A204.1 (cell line): ENCODE results near the gene PTRH1.
A peak's percentile ranks its signal among the peaks of the same experiment; 100 is the strongest.

ENCODE experiments used
- FAIRE-seq: peaks from 2 replicates; lab custom pipeline; 2012; peaks lifted over from hg19 to GRCh38; lab: Jason Lieb, UNC

PTRH1 gene

GRCh38 chr9:127741831-127742434, 26.5 kb upstream of the PTRH1 start:
- FAIRE-seq, result no peak

GRCh38 chr9:127739614-127740330, 24.3 kb upstream of the PTRH1 start:
- FAIRE-seq, result no peak

GRCh38 chr9:127738666-127739065, 23.2 kb upstream of the PTRH1 start:
- FAIRE-seq, result no peak

- FAIRE-seq, result no peak
Observed at GRCh38 chr9:127735530-127736185, 20.2 kb upstream of the PTRH1 start.

- FAIRE-seq, result peak; percentile 65
Observed at GRCh38 chr9:127734747-127735529, 19.5 kb upstream of the PTRH1 start, which contains the start of gene TOR2A. TOR2A (minus strand) TSS chr9:127735294; CDS start chr9:127735270, 24 bp downstream.

GRCh38 chr9:127734247-127734746, 18.8 kb upstream of the PTRH1 start:
- no peak for FAIRE-seq

- no peak for FAIRE-seq
Observed at GRCh38 chr9:127733614-127734013, 18.2 kb upstream of the PTRH1 start.

GRCh38 chr9:127732444-127732843, 17.0 kb upstream of the PTRH1 start:
- no peak for FAIRE-seq

GRCh38 chr9:127731938-127732337, 16.5 kb upstream of the PTRH1 start:
- FAIRE-seq, result no peak

GRCh38 chr9:127730799-127731410, 15.4 kb upstream of the PTRH1 start:
- no peak for FAIRE-seq

GRCh38 chr9:127730262-127730661, 14.8 kb upstream of the PTRH1 start:
- FAIRE-seq, result no peak

GRCh38 chr9:127729522-127730256, 14.2 kb upstream of the PTRH1 start:
- no peak for FAIRE-seq

GRCh38 chr9:127728808-127729207, 13.3 kb upstream of the PTRH1 start:
- no peak for FAIRE-seq

GRCh38 chr9:127726871-127727270, 11.4 kb upstream of the PTRH1 start:
- FAIRE-seq, result no peak

- no peak for FAIRE-seq
Observed at GRCh38 chr9:127724012-127724411, 8.5 kb upstream of the PTRH1 start.

- FAIRE-seq, result no peak
Observed at GRCh38 chr9:127723444-127723843, 8.0 kb upstream of the PTRH1 start.

- FAIRE-seq, result no peak
Observed at GRCh38 chr9:127723013-127723412, 7.5 kb upstream of the PTRH1 start.

- FAIRE-seq, result no peak
Observed at GRCh38 chr9:127722055-127722745, 6.7 kb upstream of the PTRH1 start.

GRCh38 chr9:127721391-127721821, 5.9 kb upstream of the PTRH1 start:
- FAIRE-seq, result no peak

- FAIRE-seq, result no peak
Observed at GRCh38 chr9:127720865-127721227, 5.4 kb upstream of the PTRH1 start.
